Thoracic aorta endothelial cell (primary cell): ENCODE results near the gene C1QL4. TPM values are rescaled to one million over a fixed set of nuclear protein-coding genes. Genes with fewer than 3 reads are reported as not detected.

Experiments
- total RNA-seq: library from RNA; depleted of rRNA; stranded (reverse); fragments of >200 nt; gene quantifications from 2 replicates; pipeline ENCODE4 v1.2.3, GENCODE V29; 2012

C1QL4 gene
- total RNA-seq, result 0.13 and 0.22 TPM in 2 replicates

GRCh38 chr12:49336645-49337584 is at the start of gene C1QL4:
Gene C1QL4 (minus strand): TSS chr12:49337188. CDS start chr12:49336477, 711 bp downstream.

DNA sequence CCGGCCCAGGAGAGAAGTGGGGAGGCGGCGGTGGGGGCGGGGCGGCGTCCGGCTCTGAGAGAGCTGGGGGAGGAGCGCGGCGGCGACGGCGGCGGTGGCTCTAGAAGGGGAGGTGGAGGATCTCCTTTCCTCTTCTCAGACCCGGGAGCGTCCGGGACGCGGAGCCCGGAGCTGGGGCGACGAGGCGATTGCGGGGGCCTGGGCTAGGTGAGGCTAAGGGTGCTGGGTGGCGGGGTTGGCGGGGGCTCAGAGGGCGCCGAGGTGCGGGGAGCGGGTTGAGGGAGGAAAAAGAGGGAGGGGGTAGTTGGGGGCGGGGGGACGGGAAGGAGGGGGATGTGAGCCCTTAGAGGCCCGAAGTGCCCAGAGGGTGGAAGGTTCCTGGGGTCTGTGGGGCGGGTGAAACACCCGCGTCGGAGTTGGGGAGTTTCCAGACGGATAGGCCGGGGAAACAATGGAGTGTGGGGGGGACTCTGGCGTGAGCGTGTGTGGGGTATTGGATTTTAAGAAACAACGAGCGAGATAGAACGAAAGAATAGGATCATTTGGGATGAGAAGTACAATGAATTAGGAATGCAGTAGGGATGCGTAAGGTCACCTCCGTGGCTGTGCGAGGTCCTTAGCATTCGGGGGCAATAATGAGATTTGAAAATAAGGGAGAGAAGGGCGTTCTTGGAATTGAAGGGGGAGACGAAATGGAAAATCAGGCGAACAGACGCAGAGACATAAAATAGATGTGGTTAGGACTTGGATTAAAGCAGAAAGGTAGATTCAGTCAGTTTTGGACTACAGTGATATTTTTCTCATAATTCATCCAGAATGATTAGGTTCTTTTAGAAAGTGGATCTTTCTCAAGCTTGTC is 30.6 kb upstream of the C1QL4 start, which contains the start of gene SPATS2:
Gene SPATS2 (plus strand): TSS at position 82 of the 859 bp plus-strand sequence. CDS start 93,551 bp downstream, outside the sequence.

GRCh38 chr12:49346659-49347310 is 9.8 kb upstream of the C1QL4 start, which contains the start of gene DNAJC22:
Gene DNAJC22 (plus strand): TSS chr12:49346888. CDS start chr12:49348873, 1,985 bp downstream.

GRCh38 chr12:49322708-49323523 is 14.1 kb downstream of the C1QL4 start, which contains the start of gene TROAP:
Gene TROAP (plus strand): TSS chr12:49323255. CDS start chr12:49323609, 354 bp downstream.

DNA sequence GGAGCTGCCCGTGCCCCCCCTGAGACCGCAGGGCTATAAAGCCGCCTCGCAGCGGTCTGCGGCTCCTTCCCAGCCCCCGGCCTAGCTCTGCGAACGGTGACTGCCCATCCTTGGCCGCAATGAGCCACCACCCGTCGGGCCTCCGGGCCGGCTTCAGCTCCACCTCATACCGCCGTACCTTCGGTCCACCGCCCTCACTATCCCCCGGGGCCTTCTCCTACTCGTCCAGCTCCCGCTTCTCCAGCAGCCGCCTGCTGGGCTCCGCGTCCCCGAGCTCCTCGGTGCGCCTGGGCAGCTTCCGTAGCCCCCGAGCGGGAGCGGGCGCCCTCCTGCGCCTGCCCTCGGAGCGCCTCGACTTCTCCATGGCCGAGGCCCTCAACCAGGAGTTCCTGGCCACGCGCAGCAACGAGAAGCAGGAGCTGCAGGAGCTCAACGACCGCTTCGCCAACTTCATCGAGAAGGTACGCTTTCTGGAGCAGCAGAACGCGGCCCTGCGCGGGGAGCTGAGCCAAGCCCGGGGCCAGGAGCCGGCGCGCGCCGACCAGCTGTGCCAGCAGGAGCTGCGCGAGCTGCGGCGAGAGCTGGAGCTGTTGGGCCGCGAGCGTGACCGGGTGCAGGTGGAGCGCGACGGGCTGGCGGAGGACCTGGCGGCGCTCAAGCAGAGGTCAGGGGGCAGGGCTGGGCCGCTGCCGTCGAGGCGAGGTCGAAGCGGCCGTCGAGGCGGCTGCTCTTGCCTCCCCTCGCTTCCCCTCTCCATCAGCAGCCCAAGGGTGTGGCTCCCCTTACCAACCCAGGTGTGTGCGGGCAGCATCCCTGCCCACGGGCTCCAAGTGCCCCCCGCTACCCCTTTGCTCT is 41.7 kb downstream of the C1QL4 start, which contains the start of gene PRPH:
Gene PRPH (plus strand): TSS at position 66 of the 855 bp plus-strand sequence. CDS start 54 bp downstream, at position 120.

Other genes with a start within 250 kb of the C1QL4 start
- gene DHH, start 242.4 kb downstream of the C1QL4 start, total RNA-seq, result 5.3 and 9.0 TPM in 2 replicates
- gene LMBR1L, start 226.3 kb downstream of the C1QL4 start, total RNA-seq, result 58.9 and 62.1 TPM in 2 replicates
- gene TUBA1B, start 205.8 kb downstream of the C1QL4 start, total RNA-seq, result 2,263 and 3,197 TPM in 2 replicates
- 792 and 805 TPM in 2 replicates for gene TUBA1A, start 148.1 kb downstream of the C1QL4 start, total RNA-seq
- gene TUBA1C, start 72.1 kb downstream of the C1QL4 start, total RNA-seq, result 580 and 869 TPM in 2 replicates
- gene PRPH, start 42.0 kb downstream of the C1QL4 start, total RNA-seq, result 0.14 and 0.27 TPM in 2 replicates
- 20.1 and 40.5 TPM in 2 replicates for gene TROAP, start 13.9 kb downstream of the C1QL4 start, total RNA-seq
- 0.80 and 1.3 TPM in 2 replicates for gene DNAJC22, start 9.7 kb upstream of the C1QL4 start, total RNA-seq
- gene SPATS2, start 30.3 kb upstream of the C1QL4 start, total RNA-seq, result 90.6 and 97.4 TPM in 2 replicates
- 0.14 and 0.27 TPM in 2 replicates for gene KCNH3, start 201.8 kb upstream of the C1QL4 start, total RNA-seq
- 66.4 and 70.8 TPM in 2 replicates for gene MCRS1, start 231.0 kb upstream of the C1QL4 start, total RNA-seq